ENCODE data around the gene VPS13D.

GRCh38 chr1:12407050-12407961, 177.5 kb downstream of the VPS13D start:
- TF ChIP-seq POLR2AphosphoS5 (IDR thresholded peaks at IDR 0.05; ENCODE audit: borderline replicate concordance, low read depth, low read length): no peak
- TF ChIP-seq EZH2 (IDR thresholded peaks at IDR 0.05): no peak

Data from SK-N-MC (cell line).